Stimulated activated naive B cell treated with anti-CD40 and anti-IgM and Interleukin-4, amounts not matched to agents 10 μg/mL and 1 μg/mL and 100 μg/mL, for 72 hours (primary cell): ENCODE results near the gene FCMR.

Experiments used
- ATAC-seq, 2 donors: fragments of 150-1000 bp; cut with Tn5 transposase; replicated peaks; 2 replicates each; pipeline ENCODE4 v1.10.0; 2021; ENCODE audit warnings: moderate library complexity in 1 of 2
- DNase-seq: peaks from one replicate; pipeline ENCODE4 v3.0.0; 2021
- H3K27ac Mint-ChIP-seq: one replicate; pipeline ENCODE4 v1.8.0; 2022; ENCODE audit warnings: mild to moderate bottlenecking, mixed read lengths
- H3K27me3 Mint-ChIP-seq, 2 donors: one replicate each; pipeline ENCODE4 v1.8.0; 2022; ENCODE audit warnings: mixed read lengths in 2 of 2
- H3K36me3 Mint-ChIP-seq, 2 donors: one replicate each; pipeline ENCODE4 v1.8.0; 2022; ENCODE audit warnings: mixed read lengths in 2 of 2, mild to moderate bottlenecking in 1 of 2
- H3K4me1 Mint-ChIP-seq, 2 donors: one replicate each; pipeline ENCODE4 v1.8.0; 2022; ENCODE audit warnings: mixed read lengths in 2 of 2, mild to moderate bottlenecking in 1 of 2
- H3K4me3 Mint-ChIP-seq, 2 donors: one replicate each; pipeline ENCODE4 v1.8.0; 2022; ENCODE audit warnings: mild to moderate bottlenecking in 2 of 2, mixed read lengths in 2 of 2, moderate library complexity in 1 of 2
- H3K9me3 Mint-ChIP-seq, 2 donors: one replicate each; pipeline ENCODE4 v1.8.0; 2022; ENCODE audit warnings: mixed read lengths in 2 of 2, mild to moderate bottlenecking in 1 of 2

FCMR gene

GRCh38 chr1:206873603-206874188, 48.0 kb downstream of the FCMR start:
- Mint-ChIP-seq H3K27me3 (no peaks in the 10 kb centered on the region), H3K36me3 (peaks cover 13 to 23% of the 10 kb centered on the region in 2 donors), H3K4me3 (no peak overlapping the region), H3K4me1 (no peaks in the 10 kb centered on the region), H3K9me3 (peaks cover 13% of the 10 kb centered on the region in 2 donors), H3K27ac (no peak overlapping the region)
- no peak for ATAC-seq
- DNase-seq, result no peak

- Mint-ChIP-seq H3K4me3 (no peak overlapping the region), H3K9me3 (peaks cover 7 to 8% of the 10 kb centered on the region in 2 donors), H3K27ac (no peak overlapping the region), H3K36me3 (peaks cover 10 to 19% of the 10 kb centered on the region in 2 donors), H3K27me3 (no peaks in the 10 kb centered on the region), H3K4me1 (no peaks in the 10 kb centered on the region)
- ATAC-seq, result no peak
- no peak for DNase-seq
These were observed 49.6 kb downstream of the FCMR start for GRCh38 chr1:206872139-206872538.

GRCh38 chr1:206868264-206868663, 53.5 kb downstream of the FCMR start:
- Mint-ChIP-seq H3K4me1 (peaks cover 10 to 18% of the 10 kb centered on the region in 2 donors), H3K27me3 (no peaks in the 10 kb centered on the region), H3K4me3 (no peak overlapping the region), H3K27ac (no peak overlapping the region), H3K36me3 (no peaks in the 10 kb centered on the region), H3K9me3 (no peaks in the 10 kb centered on the region)
- DNase-seq (no peak), ATAC-seq (no peak)

GRCh38 chr1:206867716-206868115, 54.0 kb downstream of the FCMR start:
- Mint-ChIP-seq H3K4me1 (peaks cover 10 to 18% of the 10 kb centered on the region in 2 donors), H3K27me3 (peaks cover 5% of the 10 kb centered on the region in 2 donors), H3K4me3 (no peak overlapping the region), H3K9me3 (no peaks in the 10 kb centered on the region), H3K27ac (no peak overlapping the region), H3K36me3 (no peaks in the 10 kb centered on the region)
- no peak for DNase-seq
- ATAC-seq, result no peak

GRCh38 chr1:206867239-206867638, 54.5 kb downstream of the FCMR start:
- H3K27me3 Mint-ChIP-seq, result peaks cover 5 to 6% of the 10 kb centered on the region in 2 donors

GRCh38 chr1:206866062-206866461, 55.7 kb downstream of the FCMR start:
- ATAC-seq, result no peak
- peaks cover 9 to 10% of the 10 kb centered on the region in 2 donors for H3K27me3 Mint-ChIP-seq
- H3K4me1 Mint-ChIP-seq, result peaks cover 10 to 18% of the 10 kb centered on the region in 2 donors
- no peaks in the 10 kb centered on the region for H3K36me3 Mint-ChIP-seq
- H3K9me3 Mint-ChIP-seq, result no peaks in the 10 kb centered on the region
- H3K4me3 Mint-ChIP-seq, result no peak overlapping the region
- no peak for DNase-seq
- no peak overlapping the region for H3K27ac Mint-ChIP-seq

More at GRCh38 chr1:206867239-206867638, 54.5 kb downstream of the FCMR start:
- Mint-ChIP-seq H3K27ac (no peak overlapping the region), H3K4me3 (no peak overlapping the region), H3K4me1 (peaks cover 10 to 18% of the 10 kb centered on the region in 2 donors), H3K9me3 (no peaks in the 10 kb centered on the region), H3K36me3 (no peaks in the 10 kb centered on the region)
- DNase-seq (no peak), ATAC-seq (no peak)

- no peaks in the 10 kb centered on the region for H3K9me3 Mint-ChIP-seq
- peaks cover 10 to 18% of the 10 kb centered on the region in 2 donors for H3K4me1 Mint-ChIP-seq
- peaks cover 11 to 12% of the 10 kb centered on the region in 2 donors for H3K27me3 Mint-ChIP-seq
- DNase-seq, result peak; percentile 68
- peak; percentile 88 to 89 for ATAC-seq
- H3K36me3 Mint-ChIP-seq, result no peaks in the 10 kb centered on the region
- no peak within 1 kb of the TSS for H3K4me3 Mint-ChIP-seq
- no peak within 1 kb of the TSS for H3K27ac Mint-ChIP-seq
These were observed 56.6 kb downstream of the FCMR start, which contains the start of gene IL20 for GRCh38 chr1:206864939-206865671. IL20 (plus strand) TSS chr1:206865623; CDS start chr1:206865853, 230 bp downstream.

- DNase-seq (no peak), ATAC-seq (no peak)
- Mint-ChIP-seq H3K36me3 (no peaks in the 10 kb centered on the region), H3K27ac (no peak overlapping the region), H3K4me1 (peaks cover 10 to 18% of the 10 kb centered on the region in 2 donors), H3K9me3 (no peaks in the 10 kb centered on the region), H3K27me3 (peaks cover 11 to 14% of the 10 kb centered on the region in 2 donors), H3K4me3 (no peak overlapping the region)
These were observed 58.5 kb downstream of the FCMR start for GRCh38 chr1:206863266-206863665.

GRCh38 chr1:206860165-206860564, 61.6 kb downstream of the FCMR start:
- Mint-ChIP-seq H3K36me3 (no peaks in the 10 kb centered on the region), H3K27ac (no peak overlapping the region)

GRCh38 chr1:206859082-206859521, 62.6 kb downstream of the FCMR start:
- ATAC-seq (no peak), DNase-seq (no peak)
- no peaks in the 10 kb centered on the region for H3K9me3 Mint-ChIP-seq
- peaks cover 11 to 14% of the 10 kb centered on the region in 2 donors for H3K27me3 Mint-ChIP-seq
- H3K27ac Mint-ChIP-seq, result no peak overlapping the region
- H3K36me3 Mint-ChIP-seq, result no peaks in the 10 kb centered on the region
- H3K4me1 Mint-ChIP-seq, result peaks cover 0 to 5% of the 10 kb centered on the region in 2 donors
- H3K4me3 Mint-ChIP-seq, result no peak overlapping the region

More at GRCh38 chr1:206860165-206860564, 61.6 kb downstream of the FCMR start:
- DNase-seq, result no peak
- no peaks in the 10 kb centered on the region for H3K9me3 Mint-ChIP-seq
- no peak for ATAC-seq
- no peak overlapping the region for H3K4me3 Mint-ChIP-seq
- H3K27me3 Mint-ChIP-seq, result peaks cover 11 to 14% of the 10 kb centered on the region in 2 donors
- H3K4me1 Mint-ChIP-seq, result peaks cover 6 to 9% of the 10 kb centered on the region in 2 donors

- no peak overlapping the region for H3K27ac Mint-ChIP-seq
- no peak overlapping the region for H3K4me3 Mint-ChIP-seq
- H3K36me3 Mint-ChIP-seq, result no peaks in the 10 kb centered on the region
- H3K4me1 Mint-ChIP-seq, result peaks cover 0 to 5% of the 10 kb centered on the region in 2 donors
- H3K9me3 Mint-ChIP-seq, result peaks cover 0 to 6% of the 10 kb centered on the region in 2 donors
- ATAC-seq (peak; percentile 58 to 67), DNase-seq (no peak)
- H3K27me3 Mint-ChIP-seq, result peaks cover 5 to 9% of the 10 kb centered on the region in 2 donors
These were observed 64.9 kb downstream of the FCMR start for GRCh38 chr1:206856674-206857464.

- no peak overlapping the region for H3K27ac Mint-ChIP-seq
- H3K27me3 Mint-ChIP-seq, result peaks cover 0 to 4% of the 10 kb centered on the region in 2 donors
- H3K4me3 Mint-ChIP-seq, result no peak overlapping the region
These were observed 65.9 kb downstream of the FCMR start for GRCh38 chr1:206855859-206856258.

GRCh38 chr1:206854401-206855129, 67.2 kb downstream of the FCMR start:
- Mint-ChIP-seq H3K27me3 (peaks cover 0 to 6% of the 10 kb centered on the region in 2 donors), H3K4me3 (no peak overlapping the region), H3K9me3 (peaks cover 0 to 6% of the 10 kb centered on the region in 2 donors), H3K4me1 (peaks cover 0 to 5% of the 10 kb centered on the region in 2 donors), H3K27ac (no peak overlapping the region), H3K36me3 (no peaks in the 10 kb centered on the region)
- no peak for DNase-seq
- ATAC-seq, result no peak

More at GRCh38 chr1:206855859-206856258, 65.9 kb downstream of the FCMR start:
- H3K36me3 Mint-ChIP-seq, result no peaks in the 10 kb centered on the region
- H3K4me1 Mint-ChIP-seq, result peaks cover 0 to 5% of the 10 kb centered on the region in 2 donors
- H3K9me3 Mint-ChIP-seq, result peaks cover 0 to 6% of the 10 kb centered on the region in 2 donors
- ATAC-seq, result no peak
- DNase-seq, result no peak
